ENCODE data around the gene FAM193B. TPM values are rescaled to one million over a fixed set of nuclear protein-coding genes. Genes with fewer than 3 reads are reported as not detected.
"Not testable (repeated sequence)": the region's sequence is repeated elsewhere in the genome, so short reads cannot be mapped to it uniquely, and the experiment has no call there.

The FAM193B gene
- total RNA-seq, 3 donors from 2014 or later, result 54.7 to 63.7 (median 62.1) TPM

DNA sequence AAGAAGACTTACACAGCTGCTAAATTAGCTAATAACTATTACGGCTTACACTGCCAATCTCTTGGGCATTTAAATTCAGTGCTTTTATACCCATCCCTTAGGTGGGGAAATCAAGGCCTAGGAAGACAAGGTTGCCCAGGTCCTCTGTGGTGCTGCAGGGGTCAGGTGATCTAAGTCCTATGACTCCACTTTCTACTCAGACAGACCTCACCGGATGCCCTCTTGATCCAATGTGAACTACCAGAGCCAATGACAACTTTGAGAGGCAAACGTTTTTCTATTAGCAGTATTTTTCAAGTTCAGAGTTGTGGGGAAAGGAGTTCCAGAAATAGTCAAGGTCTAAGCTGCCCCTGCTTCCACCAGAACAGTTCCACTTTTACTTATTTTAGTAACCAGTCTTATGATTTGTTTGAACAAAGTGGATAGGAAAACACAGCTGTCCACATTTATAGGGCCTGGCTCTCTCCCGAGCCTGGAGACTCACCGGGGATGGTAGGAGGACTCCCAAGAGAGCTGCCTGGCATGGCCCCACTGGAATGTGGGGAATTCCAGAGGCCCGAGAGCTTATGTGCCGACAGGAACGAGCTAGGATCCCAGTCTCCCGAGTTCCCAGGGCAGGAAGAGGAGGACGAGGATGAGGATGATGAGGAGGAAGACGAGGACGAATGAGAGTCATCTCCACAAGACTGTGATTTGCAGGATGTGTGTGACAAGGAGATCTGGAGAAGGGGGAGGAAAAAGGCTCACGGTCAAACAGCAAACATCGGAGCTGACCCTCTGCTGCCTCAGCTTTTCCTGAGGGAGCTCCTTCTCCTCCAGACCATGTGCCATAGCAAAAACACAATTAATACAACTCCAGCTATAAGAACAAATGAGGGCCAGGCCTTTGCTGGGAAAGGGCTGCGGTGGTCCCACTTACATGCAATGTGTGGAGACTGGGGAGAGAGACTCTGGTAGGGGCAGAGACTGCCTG lies 16.7 kb downstream of the FAM193B start:
- Mint-ChIP-seq H3K4me3 (no peak overlapping the region), H3K36me3 (ENCODE audit: insufficient read depth) (peaks cover 15% of the 10 kb centered on the region), H3K9me3 (no peaks in the 10 kb centered on the region), H3K27me3 (ENCODE audit: low read depth) (no peaks in the 10 kb centered on the region), H3K4me1 (ENCODE audit: low read depth) (no peaks in the 10 kb centered on the region)
- ATAC-seq (no peak), DNase-seq (no peak)

DNA sequence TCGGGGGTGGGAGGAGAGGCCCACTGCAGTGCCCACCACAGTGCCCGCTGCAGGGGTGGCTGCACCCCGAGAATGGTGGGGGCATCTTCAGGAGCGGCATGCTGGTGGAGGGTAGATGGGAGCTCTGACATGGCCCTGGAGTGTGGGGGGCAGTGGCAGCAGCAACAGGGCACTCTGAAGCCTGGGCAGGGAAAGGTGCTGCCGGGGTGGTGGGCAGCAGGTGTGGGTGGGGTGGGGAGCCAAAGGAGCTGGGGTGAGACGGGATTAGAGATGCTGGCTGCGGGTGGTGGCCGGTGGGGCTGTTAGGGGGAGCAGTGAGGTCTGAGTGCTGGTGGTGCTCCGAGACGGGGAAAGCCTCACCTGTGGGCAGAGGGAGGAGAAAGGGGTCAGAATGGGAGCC lies 18.0 kb downstream of the FAM193B start:
- Mint-ChIP-seq H3K4me1 (ENCODE audit: low read depth) (no peaks in the 10 kb centered on the region), H3K4me3 (no peak overlapping the region), H3K36me3 (ENCODE audit: insufficient read depth) (peaks cover 20% of the 10 kb centered on the region), H3K9me3 (no peaks in the 10 kb centered on the region), H3K27me3 (ENCODE audit: low read depth) (no peaks in the 10 kb centered on the region)
- ATAC-seq (no peak), DNase-seq (no peak)

- no peak for ATAC-seq
- peaks cover 26% of the 10 kb centered on the region for H3K36me3 Mint-ChIP-seq (ENCODE audit: insufficient read depth)
- no peaks in the 10 kb centered on the region for H3K9me3 Mint-ChIP-seq
- H3K4me1 Mint-ChIP-seq (ENCODE audit: low read depth), result no peaks in the 10 kb centered on the region
- no peak for DNase-seq
- H3K4me3 Mint-ChIP-seq, result no peak overlapping the region
- no peaks in the 10 kb centered on the region for H3K27me3 Mint-ChIP-seq (ENCODE audit: low read depth)
Observed at GRCh38 chr5:177535125-177535524, 19.2 kb downstream of the FAM193B start.

DNA sequence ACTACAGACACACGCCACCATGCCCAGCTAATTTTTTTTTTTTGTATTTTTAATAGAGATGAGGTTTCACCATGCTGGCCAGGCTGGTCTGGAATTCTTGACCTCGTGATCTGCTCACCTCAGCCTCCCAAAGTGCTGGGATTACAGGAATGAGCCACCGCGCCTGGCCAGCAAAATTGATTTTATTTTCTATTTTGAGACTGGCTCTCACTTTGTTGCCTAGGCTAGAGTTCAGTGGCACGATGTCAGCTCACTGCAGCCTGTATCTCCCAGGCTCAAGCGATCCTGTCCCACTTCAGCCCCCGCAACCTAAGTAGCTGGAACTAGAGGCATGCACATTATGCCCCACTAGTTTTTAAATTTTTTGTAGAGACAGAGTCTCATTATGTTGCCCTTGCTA lies 19.9 kb downstream of the FAM193B start:
- H3K27me3 Mint-ChIP-seq (ENCODE audit: low read depth); H3K9me3 Mint-ChIP-seq; H3K4me3 Mint-ChIP-seq; DNase-seq; H3K4me1 Mint-ChIP-seq (ENCODE audit: low read depth); ATAC-seq: not testable (repeated sequence)
- H3K36me3 Mint-ChIP-seq (ENCODE audit: insufficient read depth), result peaks cover 28% of the 10 kb centered on the region

DNA sequence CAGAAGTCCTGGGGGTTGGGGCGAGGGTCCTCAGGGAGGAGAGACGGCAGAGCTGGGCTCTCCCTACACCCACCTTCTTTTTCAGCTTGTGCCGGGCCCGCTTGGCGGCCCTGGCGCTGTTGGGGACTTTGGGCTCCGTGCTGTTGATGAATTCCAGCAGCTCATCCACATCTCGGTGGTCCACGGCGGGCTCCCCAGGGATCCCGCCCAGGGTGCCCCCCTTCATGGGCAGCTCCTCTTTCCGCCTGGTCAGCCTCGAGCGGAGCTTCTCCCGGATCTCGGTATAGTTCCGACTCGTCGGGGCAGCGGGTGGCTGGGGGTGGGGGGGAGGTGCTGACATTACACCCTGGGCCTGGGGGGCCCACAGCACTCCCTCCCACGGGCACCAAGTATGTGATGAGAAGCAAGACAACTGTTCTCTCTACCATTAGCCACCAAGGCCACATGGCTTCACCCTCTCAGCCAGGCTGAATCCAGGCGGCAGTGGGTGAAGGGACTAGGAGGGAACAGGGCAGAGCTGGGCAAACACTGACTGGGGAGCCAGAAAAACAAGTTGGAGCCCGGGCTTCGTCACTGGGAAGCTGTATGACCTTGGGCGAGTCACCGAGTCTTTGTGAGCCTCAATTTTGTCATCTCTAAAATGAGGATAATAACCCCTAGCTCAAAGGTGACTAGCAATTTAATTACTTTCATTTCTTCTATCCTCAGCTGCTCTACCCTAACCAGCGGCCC lies 23.0 kb downstream of the FAM193B start:
- H3K4me1 Mint-ChIP-seq (ENCODE audit: low read depth), result no peaks in the 10 kb centered on the region
- H3K4me3 Mint-ChIP-seq, result no peak overlapping the region
- no peaks in the 10 kb centered on the region for H3K9me3 Mint-ChIP-seq
- H3K27me3 Mint-ChIP-seq (ENCODE audit: low read depth), result no peaks in the 10 kb centered on the region
- ATAC-seq, result no peak
- H3K36me3 Mint-ChIP-seq (ENCODE audit: insufficient read depth), result peaks cover 24% of the 10 kb centered on the region
- no peak for DNase-seq

DNA sequence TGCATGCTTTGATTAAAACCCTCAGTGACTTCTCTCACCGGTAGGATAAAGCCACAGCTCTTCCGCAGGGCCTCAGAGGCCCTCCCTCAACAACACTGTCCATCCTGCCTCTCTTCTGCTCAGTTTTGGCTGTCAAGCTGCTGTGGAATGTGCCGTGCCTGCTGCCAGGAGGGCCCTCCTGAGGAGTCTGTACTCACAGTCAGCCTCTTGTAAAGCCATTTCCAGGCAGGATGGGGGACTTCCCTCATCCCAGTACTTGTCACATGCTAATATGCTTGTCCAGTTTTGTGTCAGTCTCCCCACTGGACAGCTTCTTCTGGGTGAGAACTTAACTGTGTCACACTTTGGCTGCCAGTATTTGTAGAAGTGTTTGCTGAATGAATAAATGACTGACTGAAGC lies 23.7 kb downstream of the FAM193B start:
- Mint-ChIP-seq H3K4me1 (ENCODE audit: low read depth) (no peaks in the 10 kb centered on the region), H3K4me3 (no peak overlapping the region), H3K36me3 (ENCODE audit: insufficient read depth) (peaks cover 27% of the 10 kb centered on the region), H3K9me3 (no peaks in the 10 kb centered on the region), H3K27me3 (ENCODE audit: low read depth) (no peaks in the 10 kb centered on the region)
- ATAC-seq, result no peak
- DNase-seq, result no peak

DNA sequence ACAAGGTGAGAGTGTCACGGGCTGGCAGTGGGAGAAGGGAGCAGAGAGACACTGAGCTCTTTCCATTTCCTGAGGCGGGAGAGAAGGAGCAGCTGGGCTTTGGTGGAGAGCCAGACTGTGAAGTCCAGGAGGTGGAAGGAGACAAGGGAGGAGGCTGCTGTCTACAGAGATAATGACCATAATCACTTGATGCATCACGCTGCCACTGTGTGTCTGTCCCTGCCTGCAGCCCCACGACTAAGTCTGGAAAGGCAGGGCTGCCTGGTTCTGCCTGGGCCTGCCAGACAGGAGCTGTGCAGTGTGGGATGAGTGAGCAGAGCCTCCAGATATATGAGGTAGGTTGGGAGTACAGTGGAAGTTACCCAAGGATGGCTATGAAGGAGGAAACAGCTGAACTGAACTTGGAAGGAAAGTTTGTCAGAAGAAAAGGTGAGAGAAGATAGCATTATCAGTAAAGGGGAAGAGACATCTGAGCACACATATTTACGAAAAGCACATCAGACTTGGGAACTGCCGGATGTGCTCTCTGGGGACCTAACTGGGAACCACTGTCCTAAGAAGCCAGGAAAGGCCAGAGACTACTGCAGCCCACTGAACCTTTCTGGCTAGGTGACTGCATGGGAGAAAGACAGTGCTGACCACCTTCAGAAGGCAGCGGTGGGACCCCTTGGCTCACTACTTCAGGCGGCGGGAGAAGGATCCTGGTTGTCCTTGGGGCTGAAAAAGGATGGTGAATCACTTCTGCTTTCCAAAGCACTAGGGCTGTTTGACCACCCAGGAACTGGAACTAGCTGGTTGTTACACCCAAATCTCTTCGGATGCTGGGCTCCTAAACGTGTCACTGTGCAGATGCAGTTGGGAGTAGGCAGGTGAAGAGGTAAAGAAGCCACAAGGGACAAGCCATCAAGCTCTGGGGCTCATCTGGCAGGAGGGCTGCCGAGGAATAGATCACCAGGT lies 24.8 kb downstream of the FAM193B start:
- peaks cover 30% of the 10 kb centered on the region for H3K36me3 Mint-ChIP-seq (ENCODE audit: insufficient read depth)
- ATAC-seq, result no peak
- no peaks in the 10 kb centered on the region for H3K9me3 Mint-ChIP-seq
- H3K27me3 Mint-ChIP-seq (ENCODE audit: low read depth), result no peaks in the 10 kb centered on the region
- H3K4me3 Mint-ChIP-seq, result no peak overlapping the region
- no peaks in the 10 kb centered on the region for H3K4me1 Mint-ChIP-seq (ENCODE audit: low read depth)
- DNase-seq, result no peak

DNA sequence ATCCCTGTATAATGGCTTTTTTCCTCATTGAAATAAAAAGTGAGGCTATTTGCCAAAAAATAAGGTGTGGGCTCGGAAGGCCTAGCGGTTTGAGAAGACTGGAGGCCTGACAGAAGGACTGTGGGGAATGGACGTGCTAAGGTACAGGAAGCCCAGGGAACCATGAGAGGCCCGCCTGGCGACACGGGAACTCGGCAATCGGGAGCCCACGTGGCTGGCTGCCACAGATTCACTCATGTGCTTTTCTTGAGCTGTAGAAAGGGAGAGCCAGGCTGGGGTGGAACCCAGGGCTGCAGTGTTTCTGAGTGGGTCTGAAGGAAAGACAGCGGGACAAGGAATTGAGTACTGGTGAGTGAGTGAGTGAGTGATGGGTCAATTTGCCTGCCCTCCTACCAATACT lies 25.7 kb downstream of the FAM193B start:
- DNase-seq (no peak), ATAC-seq (no peak)
- Mint-ChIP-seq H3K4me3 (no peak overlapping the region), H3K36me3 (ENCODE audit: insufficient read depth) (peaks cover 27% of the 10 kb centered on the region), H3K27me3 (ENCODE audit: low read depth) (no peaks in the 10 kb centered on the region), H3K4me1 (ENCODE audit: low read depth) (no peaks in the 10 kb centered on the region), H3K9me3 (no peaks in the 10 kb centered on the region)

DNA sequence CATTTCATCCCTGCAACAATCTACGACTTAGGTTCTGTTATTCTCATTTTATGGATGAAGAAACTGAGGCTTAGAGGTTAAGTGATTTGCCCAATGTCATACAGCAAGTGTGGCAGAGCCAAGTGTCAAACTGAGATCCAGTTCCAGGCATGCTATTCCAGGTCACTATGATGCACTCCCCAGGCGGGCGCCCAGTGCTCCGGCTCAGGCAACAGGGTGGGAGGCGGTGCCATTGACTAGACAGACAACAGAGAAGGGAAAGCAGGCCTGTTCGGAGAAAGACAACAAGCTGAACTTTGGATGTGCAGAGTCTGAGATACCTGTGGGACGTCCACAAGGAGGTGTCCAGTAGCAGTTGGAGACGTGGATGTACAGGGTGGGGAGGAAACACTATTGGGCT lies 26.8 kb downstream of the FAM193B start:
- Mint-ChIP-seq H3K27me3 (ENCODE audit: low read depth) (no peaks in the 10 kb centered on the region), H3K36me3 (ENCODE audit: insufficient read depth) (peaks cover 25% of the 10 kb centered on the region), H3K4me3 (no peak overlapping the region), H3K4me1 (ENCODE audit: low read depth) (no peaks in the 10 kb centered on the region), H3K9me3 (no peaks in the 10 kb centered on the region)
- ATAC-seq, result no peak
- no peak for DNase-seq

DNA sequence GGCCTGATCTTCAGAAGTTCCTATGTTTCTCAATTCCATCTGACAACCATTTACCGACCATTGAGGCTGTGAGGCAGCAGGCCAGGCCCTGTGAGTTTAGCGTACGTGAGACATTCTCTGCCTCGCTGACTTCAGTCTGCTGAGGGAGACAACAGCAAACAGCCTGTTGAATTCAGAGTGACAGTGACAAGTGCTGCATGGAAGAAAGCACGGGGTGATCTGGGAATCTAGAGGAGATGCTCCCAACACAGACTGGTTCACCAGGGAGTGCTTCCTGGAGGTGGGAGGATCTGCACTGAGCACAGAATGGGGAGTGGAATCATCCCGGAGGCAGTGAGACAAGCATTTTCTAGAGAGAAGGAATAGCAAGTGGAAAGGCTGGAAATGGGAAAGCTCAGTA lies 27.6 kb downstream of the FAM193B start:
- ATAC-seq, result no peak
- no peak overlapping the region for H3K4me3 Mint-ChIP-seq
- no peaks in the 10 kb centered on the region for H3K9me3 Mint-ChIP-seq
- no peaks in the 10 kb centered on the region for H3K27me3 Mint-ChIP-seq (ENCODE audit: low read depth)
- peaks cover 19% of the 10 kb centered on the region for H3K36me3 Mint-ChIP-seq (ENCODE audit: insufficient read depth)
- DNase-seq, result no peak
- no peaks in the 10 kb centered on the region for H3K4me1 Mint-ChIP-seq (ENCODE audit: low read depth)

- H3K4me1 Mint-ChIP-seq (ENCODE audit: low read depth), result peaks cover 5% of the 10 kb centered on the region
- H3K4me3 Mint-ChIP-seq, result no peak overlapping the region
- ATAC-seq, result no peak
- no peaks in the 10 kb centered on the region for H3K9me3 Mint-ChIP-seq
- H3K27me3 Mint-ChIP-seq (ENCODE audit: low read depth), result no peaks in the 10 kb centered on the region
- peaks cover 23% of the 10 kb centered on the region for H3K36me3 Mint-ChIP-seq (ENCODE audit: insufficient read depth)
- no peak for DNase-seq
Observed at GRCh38 chr5:177526191-177526590, 28.2 kb downstream of the FAM193B start.

- Mint-ChIP-seq H3K9me3 (no peaks in the 10 kb centered on the region), H3K36me3 (ENCODE audit: insufficient read depth) (peaks cover 20% of the 10 kb centered on the region), H3K4me3 (no peak overlapping the region), H3K27me3 (ENCODE audit: low read depth) (no peaks in the 10 kb centered on the region), H3K4me1 (ENCODE audit: low read depth) (peaks cover 10% of the 10 kb centered on the region)
- DNase-seq (no peak), ATAC-seq (no peak)
Observed at GRCh38 chr5:177524941-177525655, 29.3 kb downstream of the FAM193B start.

DNA sequence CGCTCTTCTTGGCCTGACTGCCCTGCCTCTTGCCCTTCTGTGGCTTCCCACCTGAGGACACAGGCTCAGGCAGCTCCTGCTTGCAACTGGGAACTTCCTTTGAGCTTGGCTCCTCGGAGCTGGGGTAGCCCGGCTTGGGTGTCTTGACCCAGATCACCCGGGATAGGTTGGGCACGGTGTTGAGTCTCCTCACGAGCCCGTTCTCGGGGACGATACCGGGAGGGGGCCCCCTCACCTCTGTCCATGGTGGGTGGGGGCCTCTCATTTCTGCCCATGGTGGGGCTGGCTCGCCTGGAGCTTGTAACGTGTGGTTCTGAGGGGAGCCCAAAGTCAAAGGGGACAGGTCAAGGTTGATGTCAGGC lies 29.8 kb downstream of the FAM193B start:
- no peaks in the 10 kb centered on the region for H3K9me3 Mint-ChIP-seq
- no peaks in the 10 kb centered on the region for H3K27me3 Mint-ChIP-seq (ENCODE audit: low read depth)
- DNase-seq (no peak), ATAC-seq (no peak)
- H3K4me1 Mint-ChIP-seq (ENCODE audit: low read depth), result peaks cover 15% of the 10 kb centered on the region
- no peak overlapping the region for H3K4me3 Mint-ChIP-seq
- H3K36me3 Mint-ChIP-seq (ENCODE audit: insufficient read depth), result peaks cover 21% of the 10 kb centered on the region

Data from activated T-cell treated with anti-CD3 and anti-CD28 coated beads, Interleukin-2, amount 50 U/mL, for 4 hours (primary cell).